GM13976 (cell line): ENCODE results near the gene POU4F3.

Experiments
- DNase-seq: peaks from one replicate; pipeline ENCODE4 v3.0.0; 2012; ENCODE audit warnings: low spot score
- CTCF ChIP-seq: IDR thresholded peaks from 2 replicates; pipeline ENCODE4 v1.5.1; 2012; ENCODE audit warnings: borderline replicate concordance, mild to moderate bottlenecking; ENCODE audit not compliant: insufficient read depth; ENCODE audit errors: extremely low read depth, missing control alignments, control extremely low read depth
- in situ Hi-C: fragments of 300-500 bp; cut with MboI; formaldehyde crosslinking; loops from one replicate; pipeline ENCODE4 v1.12.0; 2022; ENCODE audit warnings: low sequenced_read_pairs, mixed read lengths, inconsistent platforms; ENCODE audit not compliant: unreplicated experiment

The POU4F3 gene

GRCh38 chr5:146388386-146388785 lies 49.7 kb downstream of the POU4F3 start:
- in situ Hi-C loops, result no loop called here
- DNase-seq, result no peak
- TF ChIP-seq CTCF, result no peak

- no peak for DNase-seq
- in situ Hi-C loops, result no loop called here
- no peak for TF ChIP-seq CTCF
Measured at GRCh38 chr5:146390469-146390868, 51.8 kb downstream of the POU4F3 start.
